Brain microvascular endothelial cell (primary cell): Measurements from ENCODE around the gene PTGES2.

Experiments
- DNase-seq: peaks from one replicate; pipeline ENCODE4 v3.0.0-alpha.2; 2020
- H3K27ac ChIP-seq: fragments of 250-450 bp; sonication (Bioruptor Pico); 2 replicates; pipeline ENCODE4 v1.5.1; 2020; ENCODE audit warnings: mild to moderate bottlenecking, moderate library complexity
- H3K27me3 ChIP-seq: fragments of 250-450 bp; sonication (Bioruptor Pico); replicated peaks from 2 replicates; pipeline ENCODE4 v1.5.1; 2020; ENCODE audit warnings: mild to moderate bottlenecking
- H3K36me3 ChIP-seq: fragments of 250-450 bp; sonication (Bioruptor Pico); replicated peaks from 2 replicates; pipeline ENCODE4 v1.5.1; 2020; ENCODE audit warnings: mild to moderate bottlenecking
- H3K4me3 ChIP-seq: 2 replicates; pipeline ENCODE4 v1.5.1; 2011; ENCODE audit warnings: low read depth, mild to moderate bottlenecking, control low read depth, low read length, moderate library complexity
- CTCF ChIP-seq: IDR thresholded peaks from 2 replicates; pipeline ENCODE4 v1.5.1; 2011; ENCODE audit warnings: low read depth, mild to moderate bottlenecking, moderate library complexity, low read length, control low read depth, inconsistent platforms; ENCODE audit errors: missing control alignments
- in situ Hi-C: cut with HindIII; loops from 2 replicates; pipeline ENCODE4 v1.10.0; 2017; ENCODE audit warnings: low sequenced_read_pairs, low pct_ligation_motif_present

The PTGES2 gene

GRCh38 chr9:128109050-128109709 lies 18.3 kb downstream of the PTGES2 start:
- Histone ChIP-seq H3K36me3 (peaks cover 40% of the 10 kb centered on the region), H3K27ac (no peak overlapping the region), H3K27me3 (no peaks in the 10 kb centered on the region), H3K4me3 (no peak overlapping the region)
- no peak for TF ChIP-seq CTCF
- DNase-seq = no peak
- in situ Hi-C loops = no loop called here

GRCh38 chr9:128108269-128109049 lies 19.1 kb downstream of the PTGES2 start:
- no peak for TF ChIP-seq CTCF
- peaks cover 46% of the 10 kb centered on the region for H3K36me3 ChIP-seq
- no peak overlapping the region for H3K4me3 ChIP-seq
- no peak overlapping the region for H3K27ac ChIP-seq
- H3K27me3 ChIP-seq = no peaks in the 10 kb centered on the region
- no peak for DNase-seq
- in situ Hi-C loops = no loop called here

GRCh38 chr9:128107468-128108268 lies 19.9 kb downstream of the PTGES2 start:
- H3K4me3 ChIP-seq = no peak overlapping the region

GRCh38 chr9:128106940-128107467 lies 20.5 kb downstream of the PTGES2 start:
- DNase-seq = no peak
- H3K27me3 ChIP-seq = no peaks in the 10 kb centered on the region
- H3K27ac ChIP-seq = no peak overlapping the region
- no peak overlapping the region for H3K4me3 ChIP-seq
- in situ Hi-C loops = no loop called here
- no peak for TF ChIP-seq CTCF
- H3K36me3 ChIP-seq = peaks cover 61% of the 10 kb centered on the region

More at GRCh38 chr9:128107468-128108268, 19.9 kb downstream of the PTGES2 start:
- no peak for TF ChIP-seq CTCF
- in situ Hi-C loops = no loop called here
- Histone ChIP-seq H3K27ac (no peak overlapping the region), H3K36me3 (peaks cover 54% of the 10 kb centered on the region), H3K27me3 (no peaks in the 10 kb centered on the region)
- no peak for DNase-seq

- Histone ChIP-seq H3K27ac (no peak overlapping the region), H3K27me3 (no peaks in the 10 kb centered on the region), H3K4me3 (no peak overlapping the region), H3K36me3 (peaks cover 67% of the 10 kb centered on the region)
- DNase-seq = no peak
- no peak for TF ChIP-seq CTCF
- in situ Hi-C loops = no loop called here
These were observed 21.2 kb downstream of the PTGES2 start for GRCh38 chr9:128106181-128106939.
